ENCODE results near the gene HCN3.

DNA sequence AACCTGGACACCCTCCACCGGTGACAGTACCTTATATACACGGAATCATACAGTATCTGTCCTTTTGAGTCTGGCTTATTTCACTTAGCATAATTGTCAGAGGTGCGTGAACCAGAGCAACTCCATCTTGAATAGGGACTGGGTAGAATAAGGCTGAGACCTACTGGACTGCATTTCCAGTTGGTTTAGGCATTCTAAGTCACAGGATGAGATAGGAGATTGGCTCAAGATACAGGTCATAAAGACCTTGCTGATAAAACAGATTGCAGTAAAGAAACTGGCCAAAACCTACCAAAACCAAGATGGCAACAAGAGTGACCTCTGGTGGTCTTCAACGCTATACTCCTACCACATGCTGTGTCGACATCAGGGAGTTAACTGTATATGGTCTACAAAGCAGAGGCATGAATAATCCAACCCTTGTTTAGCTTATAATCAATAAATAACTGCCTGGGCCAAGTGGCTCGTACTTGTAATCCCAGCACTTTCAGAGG lies 30.0 kb downstream of the HCN3 start:
- TF ChIP-seq, protein P1, sequence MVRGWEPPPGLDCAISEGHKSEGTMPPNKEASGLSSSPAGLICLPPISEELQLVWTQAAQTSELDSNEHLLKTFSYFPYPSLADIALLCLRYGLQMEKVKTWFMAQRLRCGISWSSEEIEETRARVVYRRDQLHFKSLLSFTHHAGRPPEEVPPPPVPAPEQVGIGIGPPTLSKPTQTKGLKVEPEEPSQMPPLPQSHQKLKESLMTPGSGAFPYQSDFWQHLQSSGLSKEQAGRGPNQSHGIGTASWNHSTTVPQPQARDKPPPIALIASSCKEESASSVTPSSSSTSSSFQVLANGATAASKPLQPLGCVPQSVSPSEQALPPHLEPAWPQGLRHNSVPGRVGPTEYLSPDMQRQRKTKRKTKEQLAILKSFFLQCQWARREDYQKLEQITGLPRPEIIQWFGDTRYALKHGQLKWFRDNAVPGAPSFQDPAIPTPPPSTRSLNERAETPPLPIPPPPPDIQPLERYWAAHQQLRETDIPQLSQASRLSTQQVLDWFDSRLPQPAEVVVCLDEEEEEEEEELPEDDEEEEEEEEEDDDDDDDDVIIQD (CRISPR knock-in tag; IDR thresholded peaks at IDR 0.05; ENCODE audit: low read depth) = no peak
- TF ChIP-seq CEBPG (CRISPR knock-in tag; IDR thresholded peaks at IDR 0.05) (peak; percentile 80), IKZF1 (IDR thresholded peaks at IDR 0.05) (no peak), POLR2A (IDR thresholded peaks at IDR 0.05; ENCODE audit: insufficient read depth in 1 of 2, low read depth in 2 of 2, low read length in 2 of 2) (peak in 1 of 2 experiments; percentile 38; a peak in 1 of 4 replicates)
- TF ChIP-seq, protein P2, sequence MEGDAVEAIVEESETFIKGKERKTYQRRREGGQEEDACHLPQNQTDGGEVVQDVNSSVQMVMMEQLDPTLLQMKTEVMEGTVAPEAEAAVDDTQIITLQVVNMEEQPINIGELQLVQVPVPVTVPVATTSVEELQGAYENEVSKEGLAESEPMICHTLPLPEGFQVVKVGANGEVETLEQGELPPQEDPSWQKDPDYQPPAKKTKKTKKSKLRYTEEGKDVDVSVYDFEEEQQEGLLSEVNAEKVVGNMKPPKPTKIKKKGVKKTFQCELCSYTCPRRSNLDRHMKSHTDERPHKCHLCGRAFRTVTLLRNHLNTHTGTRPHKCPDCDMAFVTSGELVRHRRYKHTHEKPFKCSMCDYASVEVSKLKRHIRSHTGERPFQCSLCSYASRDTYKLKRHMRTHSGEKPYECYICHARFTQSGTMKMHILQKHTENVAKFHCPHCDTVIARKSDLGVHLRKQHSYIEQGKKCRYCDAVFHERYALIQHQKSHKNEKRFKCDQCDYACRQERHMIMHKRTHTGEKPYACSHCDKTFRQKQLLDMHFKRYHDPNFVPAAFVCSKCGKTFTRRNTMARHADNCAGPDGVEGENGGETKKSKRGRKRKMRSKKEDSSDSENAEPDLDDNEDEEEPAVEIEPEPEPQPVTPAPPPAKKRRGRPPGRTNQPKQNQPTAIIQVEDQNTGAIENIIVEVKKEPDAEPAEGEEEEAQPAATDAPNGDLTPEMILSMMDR (CRISPR knock-in tag; IDR thresholded peaks at IDR 0.05) = peak; percentile 86
